Panc1 (cell line): ENCODE results near the gene ATP6V1G3. TPM values are rescaled to one million over a fixed set of nuclear protein-coding genes. Genes with fewer than 3 reads are reported as not detected.
"Not testable (repeated sequence)": the region's sequence is repeated elsewhere in the genome, so short reads cannot be mapped to it uniquely, and the experiment has no call there.

Experiments used
- ATAC-seq: fragments of 200-7000 bp; cut with Tn5 transposase; 2 replicates; pipeline ENCODE4 v1.9.1; 2020; ENCODE audit warnings: mild to moderate bottlenecking, moderate library complexity
- BruUV-seq: library from RNA; stranded (reverse); fragments of 400-500 nt; replicated peaks from 2 replicates; lab custom pipeline; 2021; lab: Mats Ljungman, UMichigan
- CTCF ChIA-PET: fragments of 300-600 bp; sonication (Branson Sonifier 250); formaldehyde crosslinking; loops from one replicate; lab custom pipeline; 2022; ENCODE audit warnings: antibody characterized with exemption; lab: Charles Lee
- POLR2A ChIA-PET: fragments of 300-600 bp; sonication (Branson Sonifier 250); formaldehyde crosslinking; loops from one replicate; lab custom pipeline; 2022; ENCODE audit warnings: antibody characterized with exemption; lab: Charles Lee
- DNase-seq: peaks from one replicate; pipeline ENCODE4 v3.0.0-alpha.2; 2010; ENCODE audit warnings: low read depth, low spot score
- H3K27ac ChIP-seq: 2 replicates; pipeline ENCODE4 v1.5.1; 2011; ENCODE audit warnings: mild to moderate bottlenecking, low read length, inconsistent platforms
- H3K27me3 ChIP-seq: fragments of 200-500 bp; sonication (Bioruptor generic); 2 replicates; pipeline ENCODE4 v1.6.0; 2014; ENCODE audit warnings: low read length, inconsistent platforms; ENCODE audit not compliant: control insufficient read depth, insufficient read depth
- H3K36me3 ChIP-seq: fragments of 200-500 bp; sonication (Bioruptor generic); 2 replicates; pipeline ENCODE4 v1.5.1; 2014; ENCODE audit warnings: inconsistent platforms, mild to moderate bottlenecking, low read length, moderate library complexity; ENCODE audit not compliant: control insufficient read depth, insufficient read depth
- H3K4me1 ChIP-seq: 2 replicates; pipeline ENCODE4 v1.5.1; 2011; ENCODE audit warnings: inconsistent platforms, mild to moderate bottlenecking, low read length, moderate library complexity; ENCODE audit not compliant: control insufficient read depth, insufficient read depth
- H3K4me3 ChIP-seq, 2 experiments: 2 replicates each; pipeline ENCODE4 v1.5.1; 2011 to 2012; ENCODE audit warnings: low read depth in 2 of 2, low read length in 2 of 2, mild to moderate bottlenecking in 2 of 2, inconsistent platforms in 1 of 2, moderate library complexity in 1 of 2
- H3K9me3 ChIP-seq: fragments of 200-500 bp; sonication (Bioruptor generic); 2 replicates; pipeline ENCODE4 v1.5.1; 2014; ENCODE audit warnings: low read depth, mild to moderate bottlenecking, inconsistent platforms, low read length, moderate library complexity; ENCODE audit not compliant: control insufficient read depth, insufficient read depth
- POLR2AphosphoS5 ChIP-seq: IDR thresholded peaks from 2 replicates; pipeline ENCODE4 v1.6.1; 2012; ENCODE audit warnings: mild to moderate bottlenecking, low read depth, low read length, moderate library complexity
- SIN3A ChIP-seq: IDR thresholded peaks from 2 replicates; pipeline ENCODE4 v1.6.1; 2012; ENCODE audit warnings: low read depth, mild to moderate bottlenecking, low read length, moderate library complexity, borderline replicate concordance; ENCODE audit not compliant: insufficient read depth
- TCF7L2 ChIP-seq: IDR thresholded peaks from 2 replicates; pipeline ENCODE4 v1.6.1; 2011; ENCODE audit warnings: mild to moderate bottlenecking, low read depth, low read length, inconsistent platforms
- in situ Hi-C: cut with HindIII; loops from 2 replicates; pipeline ENCODE4 v1.10.0; 2016; ENCODE audit warnings: low sequenced_read_pairs, low pct_unique_long_range_greater_than_20kb
- intact Hi-C: fragments of 100-400 bp; cut with micrococcal nuclease; formaldehyde crosslinking; loops from one replicate; pipeline ENCODE4 v1.10.0; 2022; ENCODE audit not compliant: unreplicated experiment
- total RNA-seq: library from RNA; stranded (reverse); gene quantifications from one replicate; pipeline ENCODE4 v1.2.1, GENCODE V29; 2021; ENCODE audit not compliant: unreplicated experiment
- TF ChIP-seq, protein P1 (sequence below), 2 experiments: IDR thresholded peaks; 2 replicates each; pipeline ENCODE4 v1.6.1; 2011 to 2012; ENCODE audit warnings: low read depth in 2 of 2, control low read depth in 1 of 2, low read length in 1 of 2, mild to moderate bottlenecking in 1 of 2, moderate library complexity in 1 of 2; ENCODE audit not compliant: insufficient read depth in 1 of 2
- TF ChIP-seq, protein P2 (sequence below): fragments of 450-650 bp; IDR thresholded peaks from 2 replicates; pipeline ENCODE4 v1.5.1; 2017; ENCODE audit warnings: mild to moderate bottlenecking

Gene ATP6V1G3
- total RNA-seq, 1 experiment from 2014 or later = not detected

DNA sequence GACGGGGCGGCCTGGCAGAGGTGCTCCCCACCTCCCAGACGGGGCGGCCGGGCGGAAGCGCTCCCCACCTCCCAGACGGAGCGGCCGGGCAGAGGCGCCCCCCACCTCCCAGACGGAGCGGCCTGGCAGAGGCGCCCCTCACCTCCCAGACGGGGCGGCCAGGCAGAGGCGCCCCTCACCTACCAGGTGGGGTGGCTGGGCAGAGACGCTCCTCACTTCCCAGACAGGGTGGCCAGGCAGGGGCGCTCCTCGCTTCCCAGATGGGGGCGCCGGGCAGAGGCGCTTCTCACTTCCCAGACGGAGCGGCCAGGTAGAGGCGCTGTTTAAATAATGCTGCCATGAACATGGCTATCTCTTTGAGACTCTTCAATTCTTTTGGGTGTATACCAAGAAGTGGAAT, 43.7 kb upstream of the ATP6V1G3 start:
- no TSS peak for BruUV-seq
- CTCF ChIA-PET = no interaction called here
- H3K9me3 ChIP-seq = peaks cover 7% of the 10 kb centered on the region; the same call in 1 of the 2 replicates
- H3K27me3 ChIP-seq = no peaks in the 10 kb centered on the region
- in situ Hi-C loops = no loop called here
- no peak overlapping the region for H3K4me3 ChIP-seq
- POLR2A ChIA-PET = no interaction called here
- TF ChIP-seq SIN3A (no peak), TCF7L2 (no peak), POLR2AphosphoS5 (no peak)
- TF ChIP-seq, protein P1, sequence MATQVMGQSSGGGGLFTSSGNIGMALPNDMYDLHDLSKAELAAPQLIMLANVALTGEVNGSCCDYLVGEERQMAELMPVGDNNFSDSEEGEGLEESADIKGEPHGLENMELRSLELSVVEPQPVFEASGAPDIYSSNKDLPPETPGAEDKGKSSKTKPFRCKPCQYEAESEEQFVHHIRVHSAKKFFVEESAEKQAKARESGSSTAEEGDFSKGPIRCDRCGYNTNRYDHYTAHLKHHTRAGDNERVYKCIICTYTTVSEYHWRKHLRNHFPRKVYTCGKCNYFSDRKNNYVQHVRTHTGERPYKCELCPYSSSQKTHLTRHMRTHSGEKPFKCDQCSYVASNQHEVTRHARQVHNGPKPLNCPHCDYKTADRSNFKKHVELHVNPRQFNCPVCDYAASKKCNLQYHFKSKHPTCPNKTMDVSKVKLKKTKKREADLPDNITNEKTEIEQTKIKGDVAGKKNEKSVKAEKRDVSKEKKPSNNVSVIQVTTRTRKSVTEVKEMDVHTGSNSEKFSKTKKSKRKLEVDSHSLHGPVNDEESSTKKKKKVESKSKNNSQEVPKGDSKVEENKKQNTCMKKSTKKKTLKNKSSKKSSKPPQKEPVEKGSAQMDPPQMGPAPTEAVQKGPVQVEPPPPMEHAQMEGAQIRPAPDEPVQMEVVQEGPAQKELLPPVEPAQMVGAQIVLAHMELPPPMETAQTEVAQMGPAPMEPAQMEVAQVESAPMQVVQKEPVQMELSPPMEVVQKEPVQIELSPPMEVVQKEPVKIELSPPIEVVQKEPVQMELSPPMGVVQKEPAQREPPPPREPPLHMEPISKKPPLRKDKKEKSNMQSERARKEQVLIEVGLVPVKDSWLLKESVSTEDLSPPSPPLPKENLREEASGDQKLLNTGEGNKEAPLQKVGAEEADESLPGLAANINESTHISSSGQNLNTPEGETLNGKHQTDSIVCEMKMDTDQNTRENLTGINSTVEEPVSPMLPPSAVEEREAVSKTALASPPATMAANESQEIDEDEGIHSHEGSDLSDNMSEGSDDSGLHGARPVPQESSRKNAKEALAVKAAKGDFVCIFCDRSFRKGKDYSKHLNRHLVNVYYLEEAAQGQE (IDR thresholded peaks at IDR 0.05; ENCODE audit: insufficient read depth in 1 of 2, low read depth in 2 of 2, low read length in 1 of 2) = no peak
- TF ChIP-seq, protein P2, sequence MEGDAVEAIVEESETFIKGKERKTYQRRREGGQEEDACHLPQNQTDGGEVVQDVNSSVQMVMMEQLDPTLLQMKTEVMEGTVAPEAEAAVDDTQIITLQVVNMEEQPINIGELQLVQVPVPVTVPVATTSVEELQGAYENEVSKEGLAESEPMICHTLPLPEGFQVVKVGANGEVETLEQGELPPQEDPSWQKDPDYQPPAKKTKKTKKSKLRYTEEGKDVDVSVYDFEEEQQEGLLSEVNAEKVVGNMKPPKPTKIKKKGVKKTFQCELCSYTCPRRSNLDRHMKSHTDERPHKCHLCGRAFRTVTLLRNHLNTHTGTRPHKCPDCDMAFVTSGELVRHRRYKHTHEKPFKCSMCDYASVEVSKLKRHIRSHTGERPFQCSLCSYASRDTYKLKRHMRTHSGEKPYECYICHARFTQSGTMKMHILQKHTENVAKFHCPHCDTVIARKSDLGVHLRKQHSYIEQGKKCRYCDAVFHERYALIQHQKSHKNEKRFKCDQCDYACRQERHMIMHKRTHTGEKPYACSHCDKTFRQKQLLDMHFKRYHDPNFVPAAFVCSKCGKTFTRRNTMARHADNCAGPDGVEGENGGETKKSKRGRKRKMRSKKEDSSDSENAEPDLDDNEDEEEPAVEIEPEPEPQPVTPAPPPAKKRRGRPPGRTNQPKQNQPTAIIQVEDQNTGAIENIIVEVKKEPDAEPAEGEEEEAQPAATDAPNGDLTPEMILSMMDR = no peak
- no peak overlapping the region for H3K27ac ChIP-seq
- no peaks in the 10 kb centered on the region for H3K4me1 ChIP-seq
- no peak for ATAC-seq
- no peak for DNase-seq
- intact Hi-C loops = no loop called here
- H3K36me3 ChIP-seq = no peaks in the 10 kb centered on the region

DNA sequence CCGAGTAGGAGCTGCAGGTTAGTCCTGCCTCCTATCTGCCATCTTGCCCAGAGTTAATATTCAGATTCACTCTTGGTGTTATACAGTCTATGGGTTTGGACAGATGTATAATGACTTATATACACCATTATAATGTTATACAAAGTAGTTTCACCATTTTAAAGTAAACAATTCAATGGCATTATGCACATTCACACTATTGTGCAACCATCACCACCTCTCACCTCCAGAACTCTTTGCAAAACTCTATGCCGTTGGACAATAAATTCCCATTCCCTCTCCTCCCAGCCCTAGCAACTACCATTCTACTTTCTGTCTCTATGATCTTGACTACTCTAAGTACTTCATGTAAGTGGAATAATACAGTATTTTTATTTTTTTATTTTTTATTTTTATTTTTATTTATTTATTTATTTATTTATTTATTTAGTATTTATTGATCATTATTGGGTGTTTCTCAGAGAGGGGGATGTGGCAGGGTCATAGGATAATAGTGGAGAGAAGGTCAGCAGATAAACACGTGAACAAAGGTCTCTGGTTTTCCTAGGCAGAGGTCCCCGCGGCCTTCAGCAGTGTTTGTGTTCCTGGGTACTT, 42.8 kb upstream of the ATP6V1G3 start:
- intact Hi-C loops, H3K36me3 ChIP-seq, H3K4me3 ChIP-seq, BruUV-seq, ATAC-seq, H3K9me3 ChIP-seq, H3K27ac ChIP-seq, H3K27me3 ChIP-seq, in situ Hi-C loops, POLR2A ChIA-PET, H3K4me1 ChIP-seq, CTCF ChIA-PET, DNase-seq: not testable (repeated sequence)

DNA sequence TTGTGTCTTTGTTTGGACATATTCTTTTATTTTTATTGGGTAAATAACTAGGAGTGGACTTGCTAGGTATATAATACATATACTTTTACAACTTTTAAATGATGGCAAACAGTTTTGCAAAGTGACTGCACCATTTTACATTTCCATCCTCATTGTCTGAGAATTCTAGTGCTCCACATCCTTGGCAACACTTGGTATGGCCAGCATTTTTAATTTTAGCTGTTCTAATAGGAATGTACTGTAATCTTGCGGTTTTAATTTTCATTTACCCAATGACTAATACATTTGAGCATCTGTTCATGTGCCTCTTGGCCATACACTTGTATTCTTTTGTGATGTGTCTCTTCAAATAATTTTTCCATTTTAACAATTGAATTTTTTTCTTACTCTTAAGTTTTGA, 37.0 kb upstream of the ATP6V1G3 start:
- Histone ChIP-seq H3K36me3 (no peaks in the 10 kb centered on the region), H3K27ac (no peak overlapping the region), H3K9me3 (no peaks in the 10 kb centered on the region), H3K4me1 (0 out of 2 replicates have a peak, but pooled peaks cover 3% of the 10 kb centered on the region), H3K27me3 (no peaks in the 10 kb centered on the region), H3K4me3 (no peak overlapping the region)
- BruUV-seq = no TSS peak
- ATAC-seq = no peak
- TF ChIP-seq TCF7L2 (no peak), POLR2AphosphoS5 (no peak), SIN3A (no peak)
- TF ChIP-seq, protein P1 (IDR thresholded peaks at IDR 0.05; ENCODE audit: insufficient read depth in 1 of 2, low read depth in 2 of 2, low read length in 1 of 2) = no peak
- TF ChIP-seq, protein P2 = no peak
- ChIA-PET CTCF (no interaction called here), POLR2A (no interaction called here)
- intact Hi-C loops (no loop called here), in situ Hi-C loops (no loop called here)
- DNase-seq = no peak
